Muscle layer of colon (tissue), 2 donors: ENCODE measurements around the gene CPN2.

Experiments
- H3K27ac ChIP-seq: one replicate; pipeline ENCODE4 v1.7.0; 2013; ENCODE audit warnings: low read depth, mild to moderate bottlenecking, low read length, moderate library complexity
- H3K27me3 ChIP-seq, 2 donors: one replicate each; pipeline ENCODE4 v1.7.0; 2013; ENCODE audit warnings: low read length in 2 of 2, mild to moderate bottlenecking in 2 of 2; ENCODE audit not compliant: insufficient read depth in 2 of 2, control insufficient read depth in 1 of 2
- H3K36me3 ChIP-seq: one replicate; pipeline ENCODE4 v1.7.0; 2013; ENCODE audit warnings: mild to moderate bottlenecking, low read length; ENCODE audit not compliant: insufficient read depth
- H3K4me1 ChIP-seq: one replicate; pipeline ENCODE4 v1.7.0; 2013; ENCODE audit warnings: mild to moderate bottlenecking, low read length; ENCODE audit not compliant: insufficient read depth
- H3K4me3 ChIP-seq, 2 donors: one replicate each; pipeline ENCODE4 v1.7.0; 2013; ENCODE audit warnings: low read length in 2 of 2, low read depth in 1 of 2, mild to moderate bottlenecking in 1 of 2, moderate library complexity in 1 of 2
- H3K9ac ChIP-seq: one replicate; pipeline ENCODE4 v1.7.0; 2013; ENCODE audit warnings: low read length
- H3K9me3 ChIP-seq: one replicate; pipeline ENCODE4 v1.7.0; 2013; ENCODE audit warnings: mild to moderate bottlenecking, low read length
- donor health status: abdominal sarcoma.
- donor health status: Adenocarcinoma of cecum.

The CPN2 gene

GRCh38 chr3:194389269-194389668, 38.1 kb upstream of the CPN2 start:
- Histone ChIP-seq H3K9ac (no peak overlapping the region), H3K27me3 (no peaks in the 10 kb centered on the region), H3K36me3 (no peaks in the 10 kb centered on the region), H3K4me1 (no peaks in the 10 kb centered on the region), H3K9me3 (no peaks in the 10 kb centered on the region), H3K27ac (no peak overlapping the region), H3K4me3 (no peak overlapping the region)

DNA sequence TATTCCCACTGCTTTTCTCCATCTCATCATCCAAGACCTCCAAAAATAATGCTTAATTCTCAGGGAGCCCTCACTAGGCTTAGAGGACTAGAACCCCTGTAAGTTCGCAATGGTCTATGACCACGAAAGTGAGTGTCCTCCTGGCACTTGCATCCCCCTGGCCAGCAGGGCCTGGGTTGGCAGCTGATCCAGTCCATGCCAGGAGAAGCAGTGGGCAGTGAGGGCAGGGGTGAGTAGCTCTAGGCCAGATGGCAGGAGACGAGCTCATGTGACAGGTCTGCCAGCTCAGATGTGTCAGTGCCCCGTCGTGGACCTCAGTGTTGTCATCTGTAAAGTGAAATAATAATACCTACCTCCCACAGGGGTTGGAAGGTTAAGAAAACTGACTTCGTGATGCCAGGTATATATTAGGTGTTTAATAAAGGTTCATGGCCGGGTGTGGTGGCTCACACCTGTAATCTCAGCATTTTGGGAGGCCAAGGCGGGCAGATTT, 36.8 kb upstream of the CPN2 start:
- H3K4me1 ChIP-seq, result no peaks in the 10 kb centered on the region
- H3K9ac ChIP-seq, result no peak overlapping the region
- H3K9me3 ChIP-seq, result no peaks in the 10 kb centered on the region
- H3K36me3 ChIP-seq, result no peaks in the 10 kb centered on the region
- H3K27ac ChIP-seq, result no peak overlapping the region
- no peak overlapping the region for H3K4me3 ChIP-seq
- no peaks in the 10 kb centered on the region for H3K27me3 ChIP-seq

GRCh38 chr3:194387276-194387675, 36.1 kb upstream of the CPN2 start:
- H3K27ac ChIP-seq, result no peak overlapping the region
- no peak overlapping the region for H3K9ac ChIP-seq
- H3K4me3 ChIP-seq, result no peak overlapping the region
- no peaks in the 10 kb centered on the region for H3K27me3 ChIP-seq
- H3K9me3 ChIP-seq, result no peaks in the 10 kb centered on the region
- no peaks in the 10 kb centered on the region for H3K4me1 ChIP-seq
- H3K36me3 ChIP-seq, result no peaks in the 10 kb centered on the region

DNA sequence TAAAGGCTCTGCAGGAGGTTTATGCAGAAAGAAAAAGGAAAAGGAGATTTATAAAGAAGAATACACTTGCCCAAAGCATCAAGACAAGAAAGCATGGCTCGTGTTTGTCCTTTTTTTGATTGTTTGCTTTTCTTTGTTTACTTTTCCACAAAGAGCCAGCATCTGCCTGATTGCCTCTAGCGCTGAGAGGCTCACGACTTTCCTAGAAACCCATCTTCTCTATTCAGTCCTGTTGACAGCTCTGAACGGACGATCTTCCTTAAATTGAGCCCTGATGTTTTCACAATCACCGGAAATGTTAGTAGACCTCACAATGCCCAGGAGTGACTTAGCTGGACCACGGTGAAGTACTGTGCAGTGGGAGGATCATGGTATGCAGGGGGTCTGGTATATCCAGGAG, 35.5 kb upstream of the CPN2 start:
- H3K27ac ChIP-seq, result no peak overlapping the region
- H3K9me3 ChIP-seq, result no peaks in the 10 kb centered on the region
- H3K9ac ChIP-seq, result no peak overlapping the region
- H3K36me3 ChIP-seq, result no peaks in the 10 kb centered on the region
- H3K4me3 ChIP-seq, result no peak overlapping the region
- no peaks in the 10 kb centered on the region for H3K4me1 ChIP-seq
- H3K27me3 ChIP-seq, result no peaks in the 10 kb centered on the region

- Histone ChIP-seq H3K9ac (no peak overlapping the region), H3K9me3 (no peaks in the 10 kb centered on the region), H3K4me3 (no peak overlapping the region), H3K4me1 (no peaks in the 10 kb centered on the region), H3K36me3 (no peaks in the 10 kb centered on the region), H3K27me3 (no peaks in the 10 kb centered on the region), H3K27ac (no peak overlapping the region)
Measured at GRCh38 chr3:194386066-194386465, 34.9 kb upstream of the CPN2 start.

GRCh38 chr3:194384569-194385001, 33.5 kb upstream of the CPN2 start:
- Histone ChIP-seq H3K9ac (no peak overlapping the region), H3K4me1 (no peaks in the 10 kb centered on the region), H3K36me3 (no peaks in the 10 kb centered on the region), H3K27me3 (no peaks in the 10 kb centered on the region), H3K4me3 (no peak overlapping the region), H3K9me3 (no peaks in the 10 kb centered on the region), H3K27ac (no peak overlapping the region)

- no peak overlapping the region for H3K9ac ChIP-seq
- no peaks in the 10 kb centered on the region for H3K9me3 ChIP-seq
- no peak overlapping the region for H3K27ac ChIP-seq
- no peak overlapping the region for H3K4me3 ChIP-seq
- H3K27me3 ChIP-seq, result no peaks in the 10 kb centered on the region
- no peaks in the 10 kb centered on the region for H3K36me3 ChIP-seq
- no peaks in the 10 kb centered on the region for H3K4me1 ChIP-seq
Measured at GRCh38 chr3:194384156-194384555, 33.0 kb upstream of the CPN2 start.

DNA sequence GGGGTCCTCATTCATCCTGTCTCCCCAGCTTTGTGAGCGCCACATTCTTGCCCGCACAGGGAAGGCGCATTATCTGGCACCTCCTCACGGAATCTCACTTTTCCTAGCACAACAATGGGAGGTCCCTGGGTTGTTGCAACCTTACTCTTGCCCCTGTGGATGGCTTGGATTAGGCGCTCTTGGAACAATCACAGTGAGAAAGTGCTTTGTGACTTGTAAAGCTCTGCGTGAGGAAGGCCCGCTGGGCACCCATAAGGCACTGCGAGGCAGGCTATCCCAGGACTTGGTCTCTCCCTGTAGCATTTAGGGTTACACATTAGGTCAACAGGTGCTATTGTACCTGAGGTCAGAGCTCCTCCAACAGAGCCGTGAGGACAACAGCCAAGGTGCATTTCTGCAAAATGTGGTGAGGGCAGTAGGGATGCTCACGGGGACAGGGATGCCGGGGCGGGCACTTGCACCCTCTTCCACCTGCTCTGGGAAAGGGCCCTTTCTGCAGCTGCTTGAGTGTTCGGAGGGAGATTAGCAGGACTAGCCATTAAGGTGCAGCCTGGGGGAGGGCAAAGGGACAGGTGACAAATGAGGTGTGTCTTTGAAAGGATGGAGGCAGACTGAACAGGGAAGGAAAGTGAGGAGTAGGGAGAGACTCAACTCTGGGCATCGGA, 32.3 kb upstream of the CPN2 start:
- no peak overlapping the region for H3K9ac ChIP-seq
- no peaks in the 10 kb centered on the region for H3K4me1 ChIP-seq
- no peaks in the 10 kb centered on the region for H3K9me3 ChIP-seq
- H3K27ac ChIP-seq, result no peak overlapping the region
- H3K4me3 ChIP-seq, result no peak overlapping the region
- no peaks in the 10 kb centered on the region for H3K27me3 ChIP-seq
- H3K36me3 ChIP-seq, result no peaks in the 10 kb centered on the region

GRCh38 chr3:194382892-194383223, 31.7 kb upstream of the CPN2 start:
- H3K27ac ChIP-seq, result no peak overlapping the region
- H3K36me3 ChIP-seq, result no peaks in the 10 kb centered on the region
- no peaks in the 10 kb centered on the region for H3K9me3 ChIP-seq
- H3K9ac ChIP-seq, result no peak overlapping the region
- H3K27me3 ChIP-seq, result no peaks in the 10 kb centered on the region
- no peak overlapping the region for H3K4me3 ChIP-seq
- H3K4me1 ChIP-seq, result no peaks in the 10 kb centered on the region

DNA sequence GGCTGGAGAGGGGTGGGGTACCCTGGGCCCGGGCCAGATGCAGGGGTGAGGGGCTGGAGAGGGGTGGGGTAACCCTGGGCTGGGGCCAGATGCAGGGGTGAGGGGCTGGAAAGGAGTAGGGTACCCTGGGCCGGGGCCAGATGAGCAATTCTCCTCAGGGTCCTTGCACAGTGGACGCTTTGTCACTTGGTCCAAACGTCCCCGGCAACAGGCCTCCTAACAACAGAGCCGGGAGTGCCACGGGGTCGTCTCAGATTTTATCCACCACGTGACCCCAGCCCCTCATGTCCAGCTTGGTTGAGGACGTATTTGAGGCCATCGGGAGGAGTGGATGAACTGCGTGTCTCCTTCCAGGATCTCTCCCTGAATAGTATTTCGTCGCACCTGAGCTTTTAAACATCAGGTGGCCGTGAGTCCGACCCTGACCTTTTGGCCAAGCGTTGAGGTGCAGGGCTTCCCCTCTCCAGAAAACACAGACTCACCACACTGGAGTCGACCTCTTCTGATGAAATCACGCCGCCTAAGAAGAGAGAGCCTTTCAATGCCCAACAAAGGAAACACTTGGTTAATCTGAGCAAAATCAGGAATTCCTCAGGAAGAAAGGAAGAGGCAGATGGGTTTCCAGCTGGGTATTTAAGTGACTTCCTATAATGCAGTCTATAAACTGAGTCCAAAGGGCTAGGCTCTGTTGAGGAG, 31.2 kb upstream of the CPN2 start:
- Histone ChIP-seq H3K4me1 (no peaks in the 10 kb centered on the region), H3K36me3 (no peaks in the 10 kb centered on the region), H3K27ac (no peak overlapping the region), H3K27me3 (no peaks in the 10 kb centered on the region), H3K9me3 (no peaks in the 10 kb centered on the region), H3K4me3 (no peak overlapping the region), H3K9ac (no peak overlapping the region)

DNA sequence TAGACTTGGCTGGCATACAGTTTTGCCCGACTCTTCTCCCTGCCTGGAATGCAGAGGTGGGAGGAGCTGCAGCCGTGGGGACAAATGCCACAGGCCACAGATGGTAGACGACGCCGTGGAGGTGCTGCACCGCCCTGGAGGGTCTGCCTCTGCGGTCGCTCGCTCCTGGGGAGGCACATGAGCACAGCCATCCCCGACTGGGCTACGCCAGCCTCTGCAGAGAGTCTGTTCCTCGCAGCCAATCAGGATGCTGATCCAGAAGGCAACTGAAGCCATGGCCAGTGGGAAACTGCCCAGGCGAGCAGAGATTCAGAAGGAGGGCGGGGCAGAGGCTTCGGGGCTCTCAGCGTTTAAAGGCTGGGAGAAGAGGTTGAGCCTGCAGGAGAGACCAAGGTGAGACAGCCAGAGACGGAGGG, 30.3 kb upstream of the CPN2 start:
- H3K27ac ChIP-seq, result no peak overlapping the region
- no peak overlapping the region for H3K4me3 ChIP-seq
- H3K9me3 ChIP-seq, result no peaks in the 10 kb centered on the region
- no peaks in the 10 kb centered on the region for H3K36me3 ChIP-seq
- no peaks in the 10 kb centered on the region for H3K27me3 ChIP-seq
- H3K9ac ChIP-seq, result no peak overlapping the region
- no peaks in the 10 kb centered on the region for H3K4me1 ChIP-seq

DNA sequence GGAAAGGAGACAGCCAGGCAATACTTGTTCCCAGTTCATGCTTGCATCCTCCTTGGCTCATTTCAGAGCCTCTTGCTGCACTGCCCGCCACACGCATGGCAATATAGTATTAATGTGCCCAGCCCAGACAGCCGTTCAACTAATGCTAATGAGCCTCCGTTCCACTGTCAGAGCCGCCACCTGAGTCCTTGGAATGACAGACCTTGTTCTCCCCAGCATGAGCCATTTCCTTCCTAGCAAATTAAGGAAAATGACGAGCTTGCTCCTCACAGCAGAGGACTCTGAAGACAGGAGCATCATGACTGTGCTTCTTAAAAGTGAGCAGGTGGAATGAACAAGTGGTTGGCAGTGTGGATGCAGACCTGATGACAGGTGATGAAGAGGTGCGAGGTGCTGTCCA, 29.2 kb upstream of the CPN2 start:
- H3K36me3 ChIP-seq, result no peaks in the 10 kb centered on the region
- H3K27me3 ChIP-seq, result no peaks in the 10 kb centered on the region
- H3K4me1 ChIP-seq, result no peaks in the 10 kb centered on the region
- no peaks in the 10 kb centered on the region for H3K9me3 ChIP-seq
- no peak overlapping the region for H3K9ac ChIP-seq
- H3K27ac ChIP-seq, result no peak overlapping the region
- no peak overlapping the region for H3K4me3 ChIP-seq
